NCI-H2107 treated with DMSO at 0.1 percent for 48 hours (cell line): ENCODE results near the gene MED23.

Source experiments
- DNase-seq: peaks from one replicate; lab custom pipeline; 2025; ENCODE audit not compliant: unreplicated experiment; lab: John Stamatoyannopoulos, UW

The MED23 gene, protein sequence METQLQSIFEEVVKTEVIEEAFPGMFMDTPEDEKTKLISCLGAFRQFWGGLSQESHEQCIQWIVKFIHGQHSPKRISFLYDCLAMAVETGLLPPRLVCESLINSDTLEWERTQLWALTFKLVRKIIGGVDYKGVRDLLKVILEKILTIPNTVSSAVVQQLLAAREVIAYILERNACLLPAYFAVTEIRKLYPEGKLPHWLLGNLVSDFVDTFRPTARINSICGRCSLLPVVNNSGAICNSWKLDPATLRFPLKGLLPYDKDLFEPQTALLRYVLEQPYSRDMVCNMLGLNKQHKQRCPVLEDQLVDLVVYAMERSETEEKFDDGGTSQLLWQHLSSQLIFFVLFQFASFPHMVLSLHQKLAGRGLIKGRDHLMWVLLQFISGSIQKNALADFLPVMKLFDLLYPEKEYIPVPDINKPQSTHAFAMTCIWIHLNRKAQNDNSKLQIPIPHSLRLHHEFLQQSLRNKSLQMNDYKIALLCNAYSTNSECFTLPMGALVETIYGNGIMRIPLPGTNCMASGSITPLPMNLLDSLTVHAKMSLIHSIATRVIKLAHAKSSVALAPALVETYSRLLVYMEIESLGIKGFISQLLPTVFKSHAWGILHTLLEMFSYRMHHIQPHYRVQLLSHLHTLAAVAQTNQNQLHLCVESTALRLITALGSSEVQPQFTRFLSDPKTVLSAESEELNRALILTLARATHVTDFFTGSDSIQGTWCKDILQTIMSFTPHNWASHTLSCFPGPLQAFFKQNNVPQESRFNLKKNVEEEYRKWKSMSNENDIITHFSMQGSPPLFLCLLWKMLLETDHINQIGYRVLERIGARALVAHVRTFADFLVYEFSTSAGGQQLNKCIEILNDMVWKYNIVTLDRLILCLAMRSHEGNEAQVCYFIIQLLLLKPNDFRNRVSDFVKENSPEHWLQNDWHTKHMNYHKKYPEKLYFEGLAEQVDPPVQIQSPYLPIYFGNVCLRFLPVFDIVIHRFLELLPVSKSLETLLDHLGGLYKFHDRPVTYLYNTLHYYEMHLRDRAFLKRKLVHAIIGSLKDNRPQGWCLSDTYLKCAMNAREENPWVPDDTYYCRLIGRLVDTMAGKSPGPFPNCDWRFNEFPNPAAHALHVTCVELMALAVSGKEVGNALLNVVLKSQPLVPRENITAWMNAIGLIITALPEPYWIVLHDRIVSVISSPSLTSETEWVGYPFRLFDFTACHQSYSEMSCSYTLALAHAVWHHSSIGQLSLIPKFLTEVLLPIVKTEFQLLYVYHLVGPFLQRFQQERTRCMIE (N-terminal part only)

DNA sequence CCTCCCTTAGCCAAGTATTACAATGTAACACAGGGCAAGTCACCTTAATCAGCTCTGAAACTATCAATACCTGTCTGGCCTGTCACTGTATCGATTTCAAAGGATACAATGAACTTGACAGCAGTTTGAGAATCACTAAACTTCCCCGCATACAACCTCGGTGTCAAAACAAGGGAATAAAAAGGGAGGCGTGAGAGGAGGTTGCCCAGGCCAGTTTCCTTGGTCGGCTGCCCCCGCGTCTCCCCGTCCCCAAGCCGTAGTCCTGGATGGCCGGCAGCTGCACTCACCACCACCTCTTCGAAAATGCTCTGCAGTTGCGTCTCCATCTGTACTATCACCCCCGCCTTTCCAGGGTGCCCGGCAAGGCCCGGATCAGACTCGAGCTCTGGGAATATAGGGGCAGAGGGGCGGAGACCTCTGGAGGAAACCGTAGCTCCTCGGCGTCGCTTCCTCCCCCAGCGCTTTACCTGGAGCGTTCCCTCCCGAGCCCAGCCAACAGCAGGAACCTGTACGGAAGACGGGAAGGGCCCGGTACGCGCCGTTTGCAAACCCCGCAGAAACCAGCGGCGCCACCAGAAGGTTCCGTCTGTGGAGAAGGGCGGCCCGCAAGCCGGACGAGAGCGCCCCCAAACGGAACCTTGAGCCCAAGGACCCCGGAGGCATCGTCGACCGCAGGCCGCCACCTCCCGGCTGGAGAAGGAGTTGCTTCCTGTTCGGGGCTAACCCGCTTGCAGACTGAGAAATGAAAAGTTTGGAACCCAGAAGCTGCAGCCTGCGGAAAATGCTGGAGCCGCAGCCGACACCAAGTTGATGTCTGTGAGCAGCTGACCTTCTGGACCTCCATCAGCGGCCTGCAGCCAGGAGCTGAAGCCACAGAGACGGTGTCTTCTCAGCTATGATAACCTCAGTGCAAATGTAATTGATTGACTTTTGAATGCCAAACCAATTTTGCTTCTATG is at the start of gene MED23:
MED23 (minus strand) TSS at position 519 of the 959 bp plus-strand sequence; CDS start at position 326, 193 bp downstream.
- DNase-seq: peak; percentile 89

DNA sequence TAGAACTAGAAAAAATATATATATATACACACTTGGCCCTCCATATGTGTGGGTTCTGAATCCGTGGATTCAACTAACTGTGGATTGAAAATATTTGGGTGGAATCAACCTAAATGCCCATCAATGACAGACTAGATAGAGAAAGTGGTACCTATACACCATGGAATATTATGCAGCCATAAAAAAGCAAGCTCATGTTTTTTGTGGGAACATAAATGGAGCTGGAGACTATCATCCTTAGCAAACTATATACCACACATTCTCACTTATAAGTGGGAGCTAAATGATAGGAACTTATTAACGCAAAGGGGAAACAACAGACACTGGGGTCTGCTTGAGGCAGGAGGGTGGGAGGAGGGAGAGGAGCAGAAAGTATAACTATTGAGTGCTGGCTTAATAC is 45.1 kb upstream of the MED23 start:
- DNase-seq: no peak

DNA sequence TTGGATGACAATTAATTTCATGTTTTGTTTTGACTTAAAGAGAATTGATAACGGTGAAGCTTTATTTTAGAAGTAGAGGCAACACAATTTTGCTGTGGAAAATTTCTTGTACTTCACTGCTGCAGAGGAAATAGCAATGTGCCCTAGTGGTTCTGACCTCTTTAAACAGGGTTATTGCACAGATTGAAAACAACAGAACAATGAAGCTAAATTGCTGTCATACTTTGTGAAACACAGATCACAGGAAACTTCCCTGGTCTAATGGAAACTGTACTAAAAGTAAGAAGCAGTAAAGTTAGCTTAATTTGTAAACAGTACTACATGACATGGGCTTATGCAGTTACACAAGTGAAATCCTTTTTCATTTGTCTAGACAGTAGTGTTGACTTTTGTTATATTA is 41.8 kb upstream of the MED23 start:
- DNase-seq: no peak

DNA sequence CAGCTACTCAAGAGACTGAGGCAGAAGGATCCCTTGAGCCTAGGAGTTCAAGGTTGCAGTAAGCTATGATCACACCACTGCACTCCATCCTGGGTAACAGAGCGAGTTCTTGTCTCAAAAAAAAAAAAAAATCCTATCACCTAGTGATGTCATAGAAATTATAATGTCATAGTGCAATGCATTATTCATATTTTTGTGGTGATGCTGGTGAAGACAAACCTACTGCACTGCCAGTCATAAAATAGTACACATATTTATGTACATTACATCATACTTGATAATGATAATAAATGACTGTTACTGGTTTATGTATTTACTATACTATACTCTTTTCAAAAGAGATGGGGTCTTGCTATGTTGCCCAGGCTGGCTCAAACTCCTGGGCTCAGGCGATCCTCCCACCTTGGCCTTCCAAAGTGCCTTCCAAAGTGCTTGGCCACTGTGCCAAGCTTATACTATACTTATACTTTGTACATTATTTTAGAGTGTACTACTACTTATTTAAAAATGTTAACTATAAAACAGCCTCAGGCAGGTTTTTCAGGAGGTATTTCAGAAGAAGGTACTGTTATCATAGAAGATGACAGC is 35.6 kb upstream of the MED23 start:
- no peak for DNase-seq

DNA sequence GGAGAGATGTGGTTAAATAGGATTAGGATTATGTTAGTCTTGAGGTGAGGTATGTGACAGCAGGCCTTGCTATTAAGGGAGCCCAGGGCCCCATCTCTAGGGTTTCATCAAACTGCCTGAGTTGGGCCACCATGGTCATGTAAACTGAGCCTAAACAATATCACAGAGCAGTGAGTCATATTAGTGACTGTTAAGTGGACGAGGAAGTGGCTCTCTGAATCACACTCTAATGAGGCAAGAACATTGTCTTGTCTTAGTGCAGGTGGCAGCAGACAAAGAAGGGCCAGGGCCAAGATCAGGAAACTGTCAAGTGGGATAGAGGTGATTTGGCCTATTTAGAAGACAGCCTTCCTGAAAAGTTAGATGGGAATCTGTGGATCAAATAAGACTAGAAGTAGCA is 32.2 kb upstream of the MED23 start:
- no peak for DNase-seq

DNA sequence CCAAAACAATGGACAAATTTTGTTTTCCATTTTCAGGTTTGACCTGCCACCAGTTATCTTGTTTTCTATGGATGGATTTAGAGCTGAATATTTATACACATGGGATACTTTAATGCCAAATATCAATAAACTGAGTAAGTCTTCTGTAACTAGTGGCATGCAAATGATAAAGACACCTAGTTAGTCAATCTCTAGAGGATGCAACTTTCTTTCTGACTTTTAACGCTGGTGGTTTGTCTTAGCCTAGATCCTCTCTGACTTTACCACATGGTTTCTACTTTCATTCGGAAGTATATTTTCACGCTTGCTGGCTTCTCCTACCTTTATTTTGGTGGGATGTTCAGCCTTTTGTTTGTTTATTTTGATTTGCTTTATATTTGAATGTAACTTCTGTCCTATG is 30.2 kb upstream of the MED23 start:
- DNase-seq: no peak

DNA sequence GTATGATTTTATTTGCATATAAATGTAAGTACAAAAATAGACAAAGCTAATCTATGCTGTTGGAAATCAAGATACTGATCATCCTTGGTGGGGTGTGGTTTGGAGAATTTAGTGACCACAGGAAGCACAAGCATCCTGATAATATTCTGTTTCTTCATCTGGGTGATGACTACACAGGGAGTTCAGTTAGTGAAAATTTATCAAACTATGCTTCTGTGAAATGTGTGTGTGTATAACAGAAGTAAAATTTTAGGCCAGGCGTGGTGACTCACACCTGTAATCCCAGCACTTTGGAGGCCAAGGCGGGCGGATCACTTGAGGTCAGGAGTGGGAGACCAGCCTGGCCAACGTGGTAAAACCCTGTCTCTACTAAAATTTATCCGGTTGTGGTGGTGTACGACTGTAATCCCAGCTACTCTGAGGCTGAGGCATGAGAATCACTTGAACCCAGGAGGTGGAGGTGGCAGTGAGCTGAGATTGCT is 29.6 kb upstream of the MED23 start:
- DNase-seq: no peak

DNA sequence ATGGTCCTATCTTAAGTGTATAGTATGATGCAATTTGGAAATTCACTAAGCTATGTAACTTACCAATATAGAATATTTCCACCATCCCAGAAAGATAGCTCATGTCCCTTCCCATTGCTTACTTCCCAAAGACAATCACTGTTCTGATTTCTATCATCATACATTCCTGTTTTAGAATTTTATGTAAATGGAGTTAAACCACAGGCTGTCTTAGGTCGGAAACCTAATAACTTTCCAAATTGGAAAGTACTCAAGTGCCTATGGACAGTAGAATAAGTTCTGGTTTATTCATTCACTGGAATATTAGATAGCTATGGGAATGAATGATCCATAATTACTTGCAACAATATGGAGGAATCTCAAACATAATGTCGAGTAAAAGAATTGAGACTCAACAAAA is 29.2 kb upstream of the MED23 start:
- no peak for DNase-seq

DNA sequence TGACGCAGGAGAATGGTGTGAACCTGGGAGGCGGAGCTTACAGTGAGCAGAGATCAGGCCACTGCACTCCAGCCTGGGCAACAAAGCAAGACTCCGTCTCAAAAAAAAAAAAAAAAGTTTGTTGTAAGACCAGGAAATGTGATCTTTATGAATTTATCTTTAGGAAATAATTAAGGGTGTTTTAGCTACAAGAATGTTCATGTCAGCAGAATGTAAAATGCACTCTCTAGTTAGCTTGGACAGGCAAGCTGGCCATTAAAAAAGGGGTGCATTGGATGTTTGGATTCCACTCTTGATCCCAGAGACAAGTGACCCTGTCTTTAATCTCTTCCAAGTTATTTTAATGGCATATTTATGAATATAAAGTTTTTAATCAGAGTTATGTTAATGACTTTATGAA is 28.6 kb upstream of the MED23 start:
- DNase-seq: no peak

DNA sequence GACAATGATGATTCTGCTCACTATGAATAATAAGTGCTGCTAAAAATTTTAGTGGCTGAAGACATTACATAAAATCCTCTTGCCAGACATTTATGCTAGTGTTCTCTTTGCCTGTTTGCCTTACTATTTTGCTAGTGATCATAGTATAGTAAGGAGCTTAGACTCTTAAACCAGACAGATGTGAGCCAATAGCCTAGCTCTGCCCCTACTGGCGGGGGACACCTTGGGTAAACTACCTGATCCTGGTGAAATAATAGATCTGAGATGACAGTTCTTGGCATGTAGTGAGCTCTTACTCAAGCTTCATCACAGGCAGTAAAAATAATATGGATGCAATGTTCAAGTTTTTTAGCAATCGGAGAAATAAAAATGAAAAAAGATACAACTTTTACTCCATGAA is 27.9 kb upstream of the MED23 start:
- no peak for DNase-seq

DNA sequence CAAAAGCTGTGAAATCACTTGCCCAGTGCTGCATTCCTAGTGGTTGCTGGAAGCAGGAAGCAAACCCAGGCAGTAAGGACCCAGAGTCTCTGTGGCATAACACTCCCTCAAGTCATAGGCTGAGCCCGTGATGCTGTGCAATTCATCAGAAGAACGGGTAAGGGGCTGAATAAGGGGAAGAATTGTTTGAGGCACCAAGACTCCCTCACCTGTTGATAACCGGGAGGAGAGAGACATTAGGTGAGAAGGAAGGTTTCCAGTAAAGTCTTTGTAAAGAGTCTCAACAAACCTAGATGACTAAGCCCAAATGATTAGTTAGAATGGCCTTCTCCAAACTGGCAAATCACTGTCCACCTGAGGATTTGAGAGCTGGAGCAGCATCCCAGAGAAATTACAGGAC is 27.3 kb upstream of the MED23 start:
- DNase-seq: no peak

DNA sequence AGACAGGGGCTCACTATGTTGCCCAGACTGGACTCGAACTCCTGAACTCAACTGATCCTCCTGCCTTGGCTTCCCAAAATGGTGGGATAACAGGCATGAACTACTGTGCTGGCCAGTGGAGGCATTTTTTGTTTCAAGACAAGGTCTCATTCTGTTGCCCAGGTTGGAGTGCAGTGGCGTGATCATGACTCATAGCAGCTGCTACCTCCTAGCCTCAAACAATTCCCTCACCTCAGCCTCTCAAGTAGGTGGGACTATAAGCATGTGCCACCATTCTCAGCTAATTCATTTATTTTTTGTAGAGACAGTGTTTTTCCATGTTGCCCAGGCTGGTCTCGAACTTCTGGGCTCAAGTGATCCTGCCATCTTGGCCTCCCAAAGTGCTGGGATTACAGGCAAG is 26.3 kb upstream of the MED23 start:
- no peak for DNase-seq

DNA sequence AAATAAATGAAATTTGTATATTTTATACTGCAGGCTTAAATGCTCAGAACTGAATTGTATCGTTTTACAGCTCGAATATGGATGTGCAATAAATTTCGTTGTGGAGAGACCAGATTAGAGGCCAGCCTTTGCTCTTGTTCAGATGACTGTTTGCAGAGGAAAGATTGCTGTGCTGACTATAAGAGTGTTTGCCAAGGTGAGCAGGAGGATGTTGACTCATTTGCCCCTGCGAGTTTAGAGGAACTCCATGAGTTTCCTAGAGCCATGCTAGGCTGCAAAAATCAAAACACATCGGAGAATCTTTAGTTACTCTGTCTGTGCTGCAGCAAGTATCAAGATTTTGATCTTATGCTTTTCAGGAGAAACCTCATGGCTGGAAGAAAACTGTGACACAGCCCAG is 24.4 kb upstream of the MED23 start:
- no peak for DNase-seq

DNA sequence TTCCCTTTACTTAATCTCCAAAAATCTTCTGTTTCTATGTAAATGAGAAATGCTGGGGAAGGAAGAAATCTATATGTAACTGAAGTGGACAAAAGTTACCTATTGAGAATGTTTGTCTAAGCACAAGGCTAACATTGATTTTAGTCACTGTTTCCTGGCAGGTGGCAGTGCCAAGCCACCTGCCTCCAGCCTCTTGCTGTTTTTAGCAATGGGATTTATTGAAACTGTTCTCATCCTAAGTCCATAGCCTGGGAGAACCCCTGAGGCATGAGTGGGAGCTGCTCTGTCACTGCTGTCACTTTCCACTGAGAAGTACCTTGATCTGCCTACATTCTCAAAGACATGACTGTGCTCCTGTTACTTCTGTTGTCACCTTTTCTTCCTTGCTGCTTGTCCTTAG is 23.7 kb upstream of the MED23 start:
- peak; percentile 56 for DNase-seq

DNA sequence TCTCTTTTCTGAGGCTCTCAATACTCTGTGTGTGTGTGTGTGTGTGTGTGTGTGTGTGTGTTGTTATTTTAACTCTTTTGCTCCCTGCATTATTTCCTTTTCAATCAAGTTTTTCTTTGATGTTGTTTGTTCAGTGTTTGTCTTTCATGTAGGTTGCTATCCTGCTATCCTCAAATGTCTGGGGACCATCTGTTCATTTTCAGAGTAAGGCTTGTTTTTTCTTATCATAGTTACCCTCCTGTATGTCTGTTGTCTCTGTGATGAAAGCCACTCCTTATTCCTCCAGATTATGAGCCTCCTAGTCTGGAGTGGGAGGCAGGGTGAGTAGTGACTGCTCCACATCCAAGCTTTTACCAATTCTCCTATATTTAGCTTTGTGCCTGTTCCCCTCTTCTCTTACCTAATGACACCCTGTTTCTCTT is 18.2 kb upstream of the MED23 start:
- no peak for DNase-seq

DNA sequence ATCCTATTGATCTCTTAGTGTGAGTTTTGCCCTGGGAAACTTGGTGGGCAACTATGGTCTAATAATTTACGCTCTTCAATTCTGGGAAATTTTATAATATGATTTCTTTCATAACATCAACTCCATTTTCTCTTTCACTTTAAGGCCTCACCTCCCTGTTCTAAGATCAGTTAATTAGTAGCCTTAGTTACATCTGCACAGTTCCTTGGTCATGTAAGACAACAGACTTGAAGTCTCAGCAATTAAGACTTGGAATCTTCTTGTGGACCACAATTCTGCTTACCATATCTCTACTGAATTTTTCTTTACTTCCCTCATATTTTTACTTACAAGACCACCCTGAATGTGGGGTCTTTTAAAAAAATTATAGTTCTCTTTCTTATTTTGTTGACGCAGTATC is 17.8 kb upstream of the MED23 start:
- no peak for DNase-seq

DNA sequence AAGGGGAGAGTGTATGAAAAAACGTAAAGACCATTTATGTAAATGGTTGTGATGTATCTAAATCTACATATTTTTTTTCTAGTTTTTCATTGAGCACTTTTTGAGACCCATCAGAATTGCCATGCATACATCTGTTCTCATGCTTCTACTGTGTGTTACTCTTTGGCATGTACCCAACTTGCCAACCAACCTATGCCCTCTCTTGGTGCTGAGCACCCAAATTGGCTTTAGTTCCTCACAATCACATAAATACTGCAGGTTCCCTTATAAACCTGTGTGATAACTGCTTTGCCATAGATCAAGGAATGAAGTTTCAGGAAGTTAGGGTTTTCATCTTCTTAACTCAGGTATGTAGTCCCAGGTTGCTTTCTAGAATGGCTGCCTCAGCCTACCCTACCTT is 16.9 kb upstream of the MED23 start:
- no peak for DNase-seq

DNA sequence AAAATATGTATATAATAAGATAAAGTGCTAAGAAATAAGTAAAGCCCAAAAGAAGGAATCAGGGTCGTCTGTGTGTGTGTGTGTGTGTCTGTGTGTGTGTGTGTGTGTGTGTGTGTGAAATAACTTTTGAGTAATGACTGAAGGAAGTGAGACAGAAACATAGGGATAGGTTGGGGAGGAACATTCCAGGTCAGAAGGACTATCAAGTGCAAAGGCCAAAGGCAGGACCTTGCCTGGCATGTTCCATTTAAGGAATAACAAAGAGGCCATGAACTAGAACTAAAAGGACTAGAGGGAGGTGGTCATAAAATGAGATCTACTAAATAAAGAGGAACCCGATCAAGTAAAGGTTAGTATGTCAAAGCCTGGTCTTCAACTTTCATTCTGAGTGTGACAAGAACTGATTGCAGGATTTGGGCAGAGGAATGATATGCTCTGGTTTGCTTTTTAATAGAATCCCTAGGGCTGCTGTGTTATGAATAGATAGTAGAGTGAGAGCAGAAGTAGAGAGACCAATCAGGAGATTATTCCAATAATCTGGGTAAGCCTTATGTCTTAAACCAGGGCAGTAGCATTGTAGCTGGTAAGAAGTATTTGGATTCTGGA is 15.9 kb upstream of the MED23 start:
- no peak for DNase-seq

DNA sequence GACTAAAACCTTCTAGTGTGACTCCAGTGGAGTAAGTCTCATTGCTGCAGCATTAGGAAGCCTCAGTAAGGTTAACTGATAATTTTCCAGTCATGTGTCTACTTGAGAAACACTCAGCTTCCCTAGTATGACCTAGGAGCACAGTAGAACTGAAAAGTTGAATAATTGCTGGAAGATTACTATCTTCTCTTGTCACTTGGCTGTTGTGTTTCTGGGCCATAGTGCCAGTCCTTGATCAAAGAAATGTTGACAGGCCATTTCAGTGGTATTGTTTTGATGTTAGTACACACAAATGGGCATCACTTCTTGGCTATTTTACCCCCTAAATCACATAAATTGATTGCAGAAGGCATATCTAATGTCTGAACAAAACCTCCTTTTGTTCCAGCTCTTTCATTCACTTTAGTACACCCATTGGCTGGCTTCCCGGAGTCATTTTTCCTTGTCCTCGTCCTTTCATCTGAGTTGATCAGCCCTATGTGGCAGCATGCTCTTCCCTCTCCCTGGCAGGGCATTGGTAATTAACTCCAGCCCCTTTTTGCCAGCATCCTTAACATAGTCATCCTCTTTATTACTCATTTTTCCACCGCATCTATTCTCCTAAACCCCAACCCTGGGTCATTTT is 15.1 kb upstream of the MED23 start:
- no peak for DNase-seq
